ENCODE measurements around the gene CDHR1. TPM values are rescaled to one million over a fixed set of nuclear protein-coding genes. Genes with fewer than 3 reads are reported as not detected.

CDHR1 gene
- total RNA-seq, 4 donors from 2014 or later: 0.10 to 0.67 TPM; not detected in 2

GRCh38 chr10:84195044-84195830 is 900 bp downstream of the CDHR1 start:
- Histone ChIP-seq H3K9me3 (no peaks in the 10 kb centered on the region), H3K36me3 (no peaks in the 10 kb centered on the region), H3K4me3 (peak overlapping the region in 1 of 2 donors; percentile 55), H3K4me1 (peaks cover 0 to 15% (median 8%) of the 10 kb centered on the region in 3 donors), H3K27ac (no peak overlapping the region), H3K27me3 (peaks cover 74% of the 10 kb centered on the region)
- no peak for TF ChIP-seq POLR2A (IDR thresholded peaks at IDR 0.05)
- TF ChIP-seq EP300 (IDR thresholded peaks at IDR 0.05): no peak
- TF ChIP-seq POLR2AphosphoS5 (IDR thresholded peaks at IDR 0.05): no peak
- TF ChIP-seq, protein P1, sequence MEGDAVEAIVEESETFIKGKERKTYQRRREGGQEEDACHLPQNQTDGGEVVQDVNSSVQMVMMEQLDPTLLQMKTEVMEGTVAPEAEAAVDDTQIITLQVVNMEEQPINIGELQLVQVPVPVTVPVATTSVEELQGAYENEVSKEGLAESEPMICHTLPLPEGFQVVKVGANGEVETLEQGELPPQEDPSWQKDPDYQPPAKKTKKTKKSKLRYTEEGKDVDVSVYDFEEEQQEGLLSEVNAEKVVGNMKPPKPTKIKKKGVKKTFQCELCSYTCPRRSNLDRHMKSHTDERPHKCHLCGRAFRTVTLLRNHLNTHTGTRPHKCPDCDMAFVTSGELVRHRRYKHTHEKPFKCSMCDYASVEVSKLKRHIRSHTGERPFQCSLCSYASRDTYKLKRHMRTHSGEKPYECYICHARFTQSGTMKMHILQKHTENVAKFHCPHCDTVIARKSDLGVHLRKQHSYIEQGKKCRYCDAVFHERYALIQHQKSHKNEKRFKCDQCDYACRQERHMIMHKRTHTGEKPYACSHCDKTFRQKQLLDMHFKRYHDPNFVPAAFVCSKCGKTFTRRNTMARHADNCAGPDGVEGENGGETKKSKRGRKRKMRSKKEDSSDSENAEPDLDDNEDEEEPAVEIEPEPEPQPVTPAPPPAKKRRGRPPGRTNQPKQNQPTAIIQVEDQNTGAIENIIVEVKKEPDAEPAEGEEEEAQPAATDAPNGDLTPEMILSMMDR (IDR thresholded peaks at IDR 0.05): no peak
- no peak for ATAC-seq
- WGBS, 2 donors (ENCODE audit: low coverage in 1 of 2): 27 to 30% methylated on average over 2 to 3 of the region's 43 CpGs

- no peak for ATAC-seq
- TF ChIP-seq POLR2AphosphoS5 (IDR thresholded peaks at IDR 0.05) (no peak), EP300 (IDR thresholded peaks at IDR 0.05) (no peak), POLR2A (IDR thresholded peaks at IDR 0.05) (no peak)
- TF ChIP-seq, protein P1 (IDR thresholded peaks at IDR 0.05): no peak
- Histone ChIP-seq H3K9me3 (no peaks in the 10 kb centered on the region), H3K4me1 (peaks cover 0 to 15% (median 8%) of the 10 kb centered on the region in 3 donors), H3K27me3 (peaks cover 70% of the 10 kb centered on the region), H3K27ac (no peak overlapping the region), H3K4me3 (no peak overlapping the region), H3K36me3 (no peaks in the 10 kb centered on the region)
- WGBS, 2 donors (ENCODE audit: low coverage in 1 of 2): 23 to 25% methylated on average over 1 to 2 of the region's 4 CpGs
These were observed 1.7 kb downstream of the CDHR1 start for GRCh38 chr10:84196083-84196482.

GRCh38 chr10:84196941-84197340 is 2.6 kb downstream of the CDHR1 start:
- peaks cover 64% of the 10 kb centered on the region for H3K27me3 ChIP-seq
- H3K9me3 ChIP-seq: no peaks in the 10 kb centered on the region
- TF ChIP-seq POLR2A (IDR thresholded peaks at IDR 0.05): no peak
- TF ChIP-seq, protein P1 (IDR thresholded peaks at IDR 0.05): no peak
- no peak for TF ChIP-seq EP300 (IDR thresholded peaks at IDR 0.05)
- no peak for TF ChIP-seq POLR2AphosphoS5 (IDR thresholded peaks at IDR 0.05)
- no peak overlapping the region for H3K27ac ChIP-seq
- H3K4me3 ChIP-seq: no peak overlapping the region
- H3K4me1 ChIP-seq: peaks cover 0 to 15% (median 8%) of the 10 kb centered on the region in 3 donors
- WGBS, 2 donors (ENCODE audit: low coverage in 1 of 2): 44 to 78% methylated on average over 2 to 3 of the region's 5 CpGs
- no peaks in the 10 kb centered on the region for H3K36me3 ChIP-seq
- ATAC-seq: no peak

DNA sequence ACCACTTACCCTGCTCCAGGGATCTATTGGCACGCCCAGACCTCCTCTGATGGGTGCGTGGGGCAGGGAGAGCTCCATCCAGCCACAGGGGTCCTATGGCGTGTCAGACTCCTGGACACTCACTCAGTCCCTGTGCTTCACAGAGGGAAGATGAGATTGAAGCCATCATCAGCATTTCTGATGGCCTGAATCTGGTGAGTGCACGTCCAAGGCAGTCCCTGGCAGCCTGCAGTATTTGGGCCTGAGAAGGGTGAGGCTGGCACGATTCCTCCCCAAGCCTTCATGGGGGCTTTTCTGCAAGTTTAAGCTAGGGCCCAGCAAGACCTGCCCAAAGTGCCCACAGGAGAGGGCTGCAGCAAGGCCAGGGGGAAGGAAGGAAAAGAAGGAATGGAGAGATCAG is 3.3 kb downstream of the CDHR1 start:
- Histone ChIP-seq H3K36me3 (no peaks in the 10 kb centered on the region), H3K4me3 (no peak overlapping the region), H3K9me3 (no peaks in the 10 kb centered on the region), H3K4me1 (peaks cover 0 to 15% (median 8%) of the 10 kb centered on the region in 3 donors), H3K27me3 (peaks cover 69% of the 10 kb centered on the region), H3K27ac (no peak overlapping the region)
- TF ChIP-seq POLR2A (IDR thresholded peaks at IDR 0.05): no peak
- no peak for TF ChIP-seq EP300 (IDR thresholded peaks at IDR 0.05)
- TF ChIP-seq, protein P1 (IDR thresholded peaks at IDR 0.05): no peak
- no peak for TF ChIP-seq POLR2AphosphoS5 (IDR thresholded peaks at IDR 0.05)
- ATAC-seq: no peak
- no CpG with 5 or more reads among the region's 5 CpGs for WGBS, 2 donors (ENCODE audit: low coverage in 1 of 2)
